ENCODE data around the gene DLGAP4. TPM values are rescaled to one million over a fixed set of nuclear protein-coding genes. Genes with fewer than 3 reads are reported as not detected.
A peak's percentile ranks its signal among the peaks of the same experiment; 100 is the strongest.
"Not testable (repeated sequence)": the region's sequence is repeated elsewhere in the genome, so short reads cannot be mapped to it uniquely, and the experiment has no call there.

The DLGAP4 gene
- total RNA-seq, 1 donor from 2014 or later = 20.6 TPM

DNA sequence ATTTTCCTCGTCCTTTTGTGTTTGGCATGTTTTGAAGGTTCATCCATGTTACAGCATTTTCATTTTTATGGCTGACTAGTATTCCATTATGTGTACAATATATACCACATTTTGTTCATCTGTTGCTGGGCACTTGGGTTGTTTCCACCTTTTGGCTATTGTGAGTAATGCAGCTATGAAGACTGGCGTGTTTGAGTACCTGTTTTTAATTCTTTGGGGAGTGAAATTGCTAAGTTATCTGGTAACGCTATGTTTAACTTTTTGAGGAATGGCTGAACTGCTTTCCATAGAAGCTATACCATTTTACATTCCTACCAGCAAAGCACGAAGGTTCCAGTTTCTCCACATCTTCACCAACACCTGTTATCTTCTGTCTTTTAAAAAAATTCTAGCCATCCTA, 198.2 kb downstream of the DLGAP4 start:
- no peak for DNase-seq

DNA sequence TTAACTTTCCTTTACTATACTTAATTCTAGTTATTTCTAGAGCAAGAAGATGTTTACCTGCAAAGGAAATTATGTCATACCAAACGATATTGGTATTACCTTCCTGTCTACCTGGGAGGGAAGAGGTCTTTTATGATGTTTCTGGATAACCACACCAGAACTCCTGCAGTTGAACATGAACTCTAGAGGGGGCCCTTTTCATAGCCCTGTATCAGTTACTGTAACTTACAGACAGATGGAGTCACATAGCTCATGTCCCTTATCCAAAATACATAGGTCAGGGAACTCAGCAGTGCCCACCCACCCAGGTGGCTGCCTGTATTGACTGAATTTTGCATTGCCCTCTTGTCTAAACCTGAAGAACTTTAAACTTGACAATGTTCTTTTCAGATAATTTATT, 200.1 kb downstream of the DLGAP4 start:
- no peak for DNase-seq

DNA sequence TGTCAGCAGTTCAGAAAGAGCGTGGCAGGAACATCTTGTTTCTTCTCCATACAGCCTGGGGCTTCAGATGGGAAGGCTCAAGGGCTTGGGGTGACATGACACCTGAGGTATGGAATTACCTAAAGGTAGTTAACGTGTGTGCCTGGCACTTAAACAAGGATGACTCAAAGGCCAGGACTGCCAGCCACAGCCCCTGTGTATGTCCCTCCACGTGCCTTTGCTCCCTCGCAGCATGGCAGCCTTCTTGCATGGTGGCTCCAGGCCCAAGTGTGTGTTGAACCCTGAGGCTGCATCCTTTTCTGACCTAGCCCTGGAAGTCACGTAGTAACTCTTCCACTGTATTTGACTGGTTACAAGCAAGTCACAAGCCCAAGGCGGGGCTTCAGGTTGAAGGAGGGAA, 201.6 kb downstream of the DLGAP4 start:
- no peak for DNase-seq

DNA sequence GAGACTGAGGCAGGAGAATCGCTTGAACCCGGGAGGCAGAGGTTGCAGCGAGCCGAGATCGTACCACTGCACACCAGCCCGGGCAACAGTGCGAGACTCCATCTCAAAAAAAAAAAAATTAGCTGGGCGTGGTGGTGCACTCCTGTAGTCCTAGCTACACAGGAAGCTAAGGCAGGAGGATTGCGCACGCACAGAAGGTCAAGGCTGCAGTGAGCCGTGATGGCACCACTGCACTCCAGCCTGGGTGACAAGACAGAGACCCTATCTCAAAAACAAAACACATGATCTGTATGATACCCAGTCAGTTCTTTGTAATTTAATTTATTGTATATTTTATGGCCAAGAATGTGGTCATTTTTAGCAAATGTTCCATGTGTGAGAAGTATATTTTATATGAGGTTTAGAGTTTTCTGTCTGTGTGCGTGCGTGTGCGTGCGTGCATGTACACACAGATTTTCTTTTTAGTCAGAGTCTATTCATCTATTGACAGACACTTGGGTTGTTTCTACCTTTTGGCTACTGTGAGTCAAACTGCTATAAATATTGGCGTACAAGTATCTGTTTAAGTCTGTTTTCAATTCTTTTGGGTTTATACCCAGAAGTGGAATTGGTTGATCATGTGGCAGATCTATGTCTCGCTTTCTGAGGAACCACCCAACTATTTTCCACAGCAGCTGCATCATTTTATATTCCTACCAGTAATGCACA, 213.0 kb downstream of the DLGAP4 start:
- DNase-seq = no peak

DNA sequence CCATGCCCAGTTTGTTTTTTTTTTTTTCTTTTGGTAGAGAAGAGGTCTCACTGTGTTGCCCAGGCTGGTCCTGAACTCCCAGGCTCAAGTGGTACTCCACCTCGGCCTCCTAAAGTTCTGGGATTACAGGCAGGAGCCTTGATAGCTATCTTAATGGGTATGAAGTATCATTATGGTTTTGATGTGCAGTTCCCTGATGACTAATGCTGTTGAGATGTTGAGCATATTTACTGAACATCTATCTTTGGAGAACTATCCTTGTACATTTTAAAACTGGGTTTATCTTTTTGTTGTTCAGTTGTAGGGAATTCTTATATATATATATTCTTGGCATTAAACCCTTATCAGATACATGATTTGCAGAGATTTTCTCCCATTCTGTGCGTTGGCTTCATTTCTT, 213.8 kb downstream of the DLGAP4 start:
- no peak for DNase-seq

DNA sequence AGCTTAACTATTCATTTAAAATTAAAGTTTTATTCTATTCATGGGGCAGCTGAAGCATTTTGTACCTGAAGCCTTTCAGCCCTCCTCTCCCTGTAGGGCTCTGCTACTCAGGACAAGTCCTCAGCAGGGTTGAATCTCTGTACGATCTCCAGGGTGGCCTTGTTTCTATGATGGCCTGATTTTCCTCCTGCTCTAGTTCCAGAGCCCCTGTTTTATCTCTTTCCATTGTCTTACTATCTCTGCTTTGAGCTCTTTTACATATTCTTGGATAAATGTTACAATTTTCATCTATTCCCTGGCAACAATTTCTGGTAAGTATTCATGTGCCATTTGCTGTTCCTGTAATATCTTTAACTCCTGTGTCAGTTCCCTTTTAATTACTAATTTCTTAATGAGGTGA, 215.4 kb downstream of the DLGAP4 start:
- DNase-seq = no peak

DNA sequence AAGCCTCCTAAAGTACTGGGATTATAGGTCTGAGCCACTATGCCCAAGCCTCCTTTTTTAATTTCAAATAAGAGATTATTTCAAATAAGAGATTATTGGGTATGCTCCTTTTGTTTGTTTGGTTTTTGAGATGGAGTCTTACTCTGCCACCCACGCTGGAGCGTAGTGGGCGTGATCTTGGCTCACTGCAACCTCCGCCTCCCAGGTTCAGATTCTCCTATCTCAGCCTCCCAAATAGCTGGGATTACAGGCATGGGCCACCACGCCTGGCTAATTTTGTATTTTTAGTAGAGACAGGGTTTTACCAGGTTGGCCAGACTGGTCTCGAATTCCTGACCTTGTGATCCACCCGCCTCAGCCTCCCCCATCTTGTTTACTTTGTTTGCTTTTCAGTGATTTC, 216.3 kb downstream of the DLGAP4 start:
- DNase-seq = not testable (repeated sequence)

DNA sequence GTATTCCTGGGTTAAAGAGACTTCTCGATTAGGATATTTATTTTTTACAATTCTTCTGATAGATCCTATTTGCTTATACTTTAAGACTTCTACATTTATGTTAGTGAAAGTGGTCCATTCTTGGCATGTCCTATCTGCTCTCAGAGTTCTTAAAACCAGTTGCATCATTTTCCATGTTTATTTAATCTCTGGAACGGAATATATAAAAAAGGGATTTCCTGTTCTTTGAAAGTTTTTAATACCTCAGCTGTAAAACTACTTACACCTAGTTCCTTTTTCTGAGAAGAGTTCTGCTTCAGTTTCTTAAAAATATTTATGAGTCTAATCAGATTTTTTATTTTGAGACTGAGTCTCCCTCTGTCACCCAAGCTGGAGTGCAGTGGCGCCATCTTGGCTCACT, 217.2 kb downstream of the DLGAP4 start:
- no peak for DNase-seq

DNA sequence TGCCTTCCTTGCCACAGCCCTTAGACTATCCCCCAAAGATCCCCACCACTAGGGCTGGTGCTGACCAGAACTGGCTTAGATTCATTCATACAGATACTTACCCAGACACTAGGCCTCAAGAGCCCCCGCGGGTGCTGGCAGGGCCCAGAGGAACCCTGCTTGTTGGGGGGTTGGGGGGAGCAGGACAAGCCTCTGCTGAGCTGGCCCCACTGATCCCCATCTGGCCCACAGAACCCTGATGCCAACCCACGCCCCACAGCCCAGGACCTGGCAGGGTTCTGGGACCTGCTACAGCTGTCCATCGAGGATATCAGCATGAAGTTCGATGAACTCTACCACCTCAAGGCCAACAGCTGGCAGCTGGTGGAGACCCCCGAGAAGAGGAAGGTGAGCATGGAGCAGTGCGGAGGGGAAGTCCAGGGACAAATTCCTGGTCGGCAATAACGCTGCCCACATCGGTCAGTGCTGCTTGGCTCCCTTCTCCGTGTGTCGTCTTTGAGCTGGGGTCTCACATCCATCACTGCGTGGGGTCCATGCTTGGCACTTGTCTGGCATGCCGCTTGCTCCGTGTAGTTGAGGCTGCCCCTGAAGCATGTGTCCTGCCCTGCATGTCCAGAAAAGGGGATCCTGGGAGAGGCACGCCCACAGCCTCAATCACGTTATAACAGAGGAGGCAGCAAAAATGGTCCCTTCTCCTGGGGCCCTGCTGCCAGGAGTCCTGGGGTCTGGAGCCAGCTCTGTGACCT, 219.7 kb downstream of the DLGAP4 start:
- DNase-seq = no peak

DNA sequence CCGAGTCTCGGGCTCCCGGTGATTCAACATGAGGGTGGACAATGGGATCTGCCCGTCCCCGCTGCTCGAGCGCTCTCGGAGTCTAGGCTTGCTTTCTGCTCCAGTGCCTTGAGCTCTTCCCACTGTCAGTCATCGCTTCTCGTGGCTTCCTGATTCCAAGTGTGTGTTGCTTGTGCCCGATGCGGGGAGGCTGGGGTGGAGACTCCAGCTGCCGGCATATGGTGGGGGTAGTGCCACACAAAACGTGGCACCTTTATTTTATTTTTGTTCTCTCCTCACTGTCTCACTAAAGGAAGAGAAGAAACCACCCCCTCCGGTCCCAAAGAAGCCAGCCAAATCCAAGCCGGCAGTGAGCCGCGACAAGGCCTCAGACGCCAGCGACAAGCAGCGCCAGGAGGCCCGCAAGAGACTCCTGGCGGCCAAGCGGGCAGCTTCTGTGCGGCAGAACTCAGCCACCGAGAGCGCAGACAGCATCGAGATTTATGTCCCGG, 220.4 kb downstream of the DLGAP4 start:
- no peak for DNase-seq

DNA sequence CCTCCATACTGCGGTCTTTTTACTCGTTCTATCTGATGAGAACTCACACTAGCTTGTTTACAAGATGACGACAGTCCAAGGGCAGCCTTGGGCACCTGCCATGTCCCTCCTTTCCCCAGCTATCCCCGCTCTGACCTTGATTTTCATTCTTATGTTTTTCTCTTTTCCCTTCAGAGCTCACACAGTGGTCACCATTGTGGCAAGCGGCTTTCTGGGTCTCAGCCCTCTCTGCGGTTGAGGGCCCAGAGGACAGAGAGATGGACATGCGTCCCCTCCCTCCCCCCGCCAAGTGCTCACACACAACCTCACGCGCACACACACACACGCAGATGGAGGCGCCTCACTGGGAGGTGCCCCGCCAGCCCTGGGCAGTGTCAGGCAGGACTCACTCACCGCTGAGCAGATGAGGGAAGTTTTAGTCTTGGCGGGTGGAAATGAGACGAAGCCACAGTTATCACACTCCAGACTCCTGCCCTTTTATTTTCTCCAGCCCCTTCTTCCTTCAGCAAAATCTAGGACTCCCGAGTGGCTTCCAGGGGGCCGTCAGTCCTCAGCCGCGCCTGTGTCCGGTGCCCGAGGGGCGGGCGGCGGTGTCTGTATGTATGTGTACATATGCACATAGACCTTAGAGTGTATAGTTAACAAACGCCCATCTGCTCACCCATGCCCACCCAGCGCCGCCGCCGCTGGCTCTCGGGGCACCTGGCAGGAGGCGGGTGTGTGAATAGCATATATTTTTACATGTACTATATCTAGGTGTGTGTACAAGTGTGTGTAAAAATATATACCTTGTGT, 221.4 kb downstream of the DLGAP4 start:
- no peak for DNase-seq

DNA sequence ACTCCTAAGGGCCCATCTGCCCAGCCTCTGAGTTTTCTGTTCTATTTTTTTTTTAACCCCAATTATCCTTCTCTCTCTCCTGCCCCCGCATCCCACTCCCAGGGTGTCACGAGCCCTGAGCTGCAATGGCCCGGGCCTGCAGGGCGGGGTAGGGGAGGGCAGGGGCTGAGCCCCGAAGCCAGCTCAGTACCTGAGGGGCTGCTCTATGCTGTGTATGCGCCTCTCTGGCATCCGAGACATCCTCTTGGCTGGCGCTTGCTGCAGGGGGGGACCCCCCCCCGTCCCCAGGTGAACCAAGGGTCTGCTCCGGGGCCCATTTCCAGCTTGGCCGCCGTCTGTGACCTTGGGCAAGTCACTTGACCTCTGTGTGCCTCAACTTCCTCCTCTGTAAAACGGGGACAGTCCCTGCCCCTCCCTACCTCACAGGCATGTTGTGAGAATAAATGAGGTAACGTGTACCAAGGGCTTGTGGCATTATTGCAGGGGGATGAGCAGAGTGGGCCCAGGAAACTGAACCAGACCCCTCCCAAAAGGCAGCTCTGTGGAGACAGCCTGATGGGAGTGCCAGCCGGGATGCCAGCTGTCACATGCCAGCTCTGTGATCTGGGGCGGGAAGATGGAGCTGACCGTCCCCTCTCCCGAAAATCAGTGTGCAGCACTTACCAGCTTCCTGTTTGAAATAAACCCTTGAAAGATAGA, 222.2 kb downstream of the DLGAP4 start:
- no peak for DNase-seq

DNA sequence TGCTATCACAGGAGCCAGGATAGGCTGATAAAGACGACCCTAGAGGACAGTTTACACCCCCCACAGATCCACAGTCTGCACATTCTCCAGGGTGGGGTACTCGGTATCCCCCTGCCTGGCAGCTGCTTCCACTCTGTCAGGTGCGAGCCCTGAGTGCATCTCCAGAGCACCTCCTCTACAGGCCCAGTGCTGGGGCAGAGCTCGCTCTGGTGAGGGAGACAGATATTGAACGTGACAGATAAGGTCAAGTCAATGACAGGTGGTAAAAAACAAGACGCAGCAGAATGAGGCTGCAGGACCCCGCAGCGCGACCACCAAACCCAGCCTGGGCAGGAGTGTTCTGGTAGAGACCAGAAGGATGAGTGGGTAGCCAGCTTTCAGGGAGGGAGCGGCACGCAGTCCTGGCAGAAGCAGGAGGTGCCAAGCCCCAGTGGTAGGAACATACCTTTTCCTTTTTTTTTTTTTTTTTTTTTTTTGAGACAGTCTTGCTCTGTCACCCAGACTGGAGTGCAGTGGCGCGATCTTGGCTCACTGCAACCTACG, 222.8 kb downstream of the DLGAP4 start:
- no peak for DNase-seq

DNA sequence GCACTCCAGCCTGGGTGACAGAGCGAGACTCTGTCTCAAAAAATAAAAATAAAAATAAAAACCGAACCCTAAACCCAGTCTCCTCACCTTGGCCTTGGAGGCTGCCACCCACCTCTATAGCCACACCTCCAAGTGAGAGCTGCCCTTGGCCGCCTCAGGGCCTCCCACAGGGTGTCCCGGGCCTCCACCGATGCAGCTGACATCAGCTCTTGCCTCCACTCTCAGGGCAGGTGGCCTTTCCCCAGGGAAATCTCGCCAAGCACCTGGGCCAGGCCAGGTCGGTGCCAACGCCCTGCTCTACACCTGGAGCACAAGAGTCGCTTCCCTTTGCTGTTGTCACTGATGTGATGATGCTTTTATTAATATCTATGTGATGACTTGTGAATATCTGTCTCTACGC, 226.2 kb downstream of the DLGAP4 start:
- no peak for DNase-seq

DNA sequence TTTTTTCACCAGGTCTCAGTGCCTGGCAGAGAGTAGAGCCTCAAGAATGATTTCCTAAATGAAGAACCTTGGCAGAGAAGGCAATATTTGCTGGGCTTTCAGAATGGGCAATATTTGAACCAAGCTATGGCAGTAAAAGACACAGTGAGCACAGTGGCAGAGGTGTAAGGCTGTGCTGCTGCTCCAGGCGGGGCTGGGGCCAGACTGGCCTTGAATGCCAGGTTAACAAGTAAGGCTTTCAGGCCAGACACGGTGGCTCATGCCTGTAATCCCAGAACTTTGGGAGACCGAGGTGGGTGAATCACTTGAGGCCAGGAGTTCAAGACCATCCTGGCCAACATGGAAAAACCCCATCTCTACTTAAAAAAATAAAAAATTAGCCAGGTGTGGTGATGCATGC, 226.7 kb downstream of the DLGAP4 start:
- no peak for DNase-seq

DNA sequence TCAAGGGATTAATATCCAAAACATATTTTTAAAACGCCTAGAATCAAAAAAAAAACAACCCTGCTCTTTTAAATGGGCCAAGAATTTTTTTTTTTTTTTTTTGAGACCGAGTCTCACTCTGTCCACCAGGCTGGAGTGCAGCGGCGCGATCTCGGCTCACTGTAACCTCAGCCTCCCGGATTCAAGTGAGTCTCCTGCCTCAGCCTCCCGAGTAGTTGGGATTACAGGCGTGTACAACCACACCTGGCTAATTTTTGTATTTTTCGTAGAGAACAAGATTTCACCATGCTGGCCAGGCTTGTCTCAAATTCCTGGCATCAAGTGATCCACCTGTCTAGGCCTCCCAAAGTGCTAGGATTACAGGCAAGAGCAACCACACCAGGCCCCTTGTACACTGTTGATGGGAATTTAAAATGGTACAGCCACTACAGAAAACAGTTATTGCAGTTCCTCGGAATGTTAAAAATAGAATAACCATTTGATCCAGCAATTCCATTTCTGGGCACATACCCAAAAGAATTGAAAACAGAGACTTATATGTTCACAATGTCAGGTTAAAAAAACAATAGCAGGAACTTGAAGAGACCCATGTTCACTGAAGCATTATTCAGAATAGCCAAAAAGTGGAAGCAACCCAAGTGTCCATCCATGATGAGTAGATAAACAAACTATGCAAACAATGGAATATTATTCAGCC, 232.0 kb downstream of the DLGAP4 start:
- peak; percentile 51 for DNase-seq

DNA sequence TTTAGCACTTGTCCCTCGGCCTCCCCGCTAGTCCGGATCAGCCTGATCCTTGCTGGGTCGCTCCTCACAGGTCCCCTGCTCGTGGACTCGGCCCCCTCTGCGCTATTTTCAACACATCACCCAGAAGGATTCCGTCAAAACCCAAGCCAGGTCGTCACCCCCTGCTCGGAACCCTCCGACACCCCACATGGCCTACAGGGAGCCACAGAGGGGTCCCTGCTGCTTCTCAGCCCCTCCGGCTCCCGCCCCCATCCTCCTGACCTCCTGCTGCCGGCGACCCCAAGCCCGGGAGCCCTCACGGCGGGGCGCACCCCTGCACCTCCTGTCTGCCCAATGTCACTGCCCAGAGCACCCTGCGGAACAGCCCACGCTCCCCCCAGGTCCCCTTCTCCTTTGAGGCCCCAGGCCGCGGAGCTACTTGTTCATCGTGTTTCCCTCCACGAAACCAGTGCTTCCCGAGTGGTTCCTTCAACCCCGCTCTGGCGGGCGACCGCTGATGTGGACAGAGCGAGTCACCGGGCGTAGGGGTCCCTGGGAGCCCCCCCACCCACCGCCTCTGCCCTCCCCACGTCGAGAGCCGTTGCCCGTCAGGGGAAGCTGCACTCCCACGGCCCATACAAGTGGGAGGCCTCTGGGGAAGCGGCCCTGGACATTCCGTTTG, 234.5 kb downstream of the DLGAP4 start:
- no peak for DNase-seq

DNA sequence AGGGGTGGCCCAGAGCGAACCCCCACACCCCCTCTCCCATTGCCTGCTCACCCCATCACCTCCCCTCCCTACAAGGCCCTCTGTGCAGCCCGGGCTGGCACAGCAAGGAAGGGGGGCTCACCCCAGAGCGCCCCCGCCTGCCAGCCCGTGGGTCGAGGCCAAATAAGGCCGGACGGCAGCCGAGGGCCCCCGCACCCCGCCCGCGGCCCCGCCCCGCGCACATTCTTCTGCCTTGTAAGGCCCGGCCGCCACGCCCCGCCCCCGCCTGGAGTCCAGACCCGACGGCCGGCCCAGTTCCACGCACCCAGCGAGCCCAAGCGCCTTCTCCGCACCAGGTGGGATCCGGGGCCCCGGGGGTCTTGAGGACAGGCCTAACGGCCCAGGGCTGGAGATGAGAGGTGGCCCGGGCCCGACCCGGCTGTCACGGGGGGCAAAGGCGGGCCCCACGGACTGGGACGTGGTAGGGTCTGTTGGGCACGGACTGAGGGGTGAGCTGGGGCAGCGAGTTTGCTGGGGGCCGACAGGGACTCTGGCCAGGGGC, 235.2 kb downstream of the DLGAP4 start, which contains the start of gene MYL9:
Gene MYL9, plus strand, starts transcription at position 293 of the 541 bp plus-strand sequence. CDS start 3,366 bp downstream, outside the sequence.
- peak; percentile 86 for DNase-seq

DNA sequence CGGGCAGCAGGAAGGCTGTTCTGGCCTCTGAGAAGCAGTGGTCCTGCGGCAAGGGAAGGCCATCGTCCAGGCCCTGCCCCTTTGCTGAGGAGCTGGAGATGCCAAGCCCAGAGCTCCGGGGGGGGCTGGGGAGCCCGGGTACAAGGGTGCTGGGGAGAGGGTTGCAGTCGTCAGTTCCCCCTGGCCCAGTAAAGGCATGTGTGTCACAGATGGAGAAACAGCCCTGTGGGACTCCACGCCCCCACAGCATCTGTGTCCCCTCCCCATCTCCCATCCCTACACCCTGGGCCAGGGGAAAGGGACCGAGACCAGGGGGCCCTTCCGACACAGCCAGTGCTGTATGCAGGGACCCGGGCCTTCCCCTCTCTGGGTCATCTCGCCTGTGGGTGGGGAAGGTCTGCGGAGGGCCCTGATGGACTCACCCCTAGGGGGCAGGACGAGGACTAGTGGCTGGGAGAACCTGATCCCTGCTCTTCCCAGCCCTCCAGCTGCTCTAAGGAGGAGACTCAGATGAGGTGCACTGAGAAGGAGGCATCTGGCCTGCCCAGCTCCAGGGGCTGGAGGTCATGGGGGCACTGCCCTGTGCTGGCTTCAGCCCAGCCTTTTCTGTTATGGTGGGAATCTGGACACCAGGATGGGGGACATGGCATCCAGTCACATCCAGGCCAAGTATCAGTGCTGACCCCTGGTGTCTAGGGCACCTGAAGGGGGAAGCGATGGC, 235.8 kb downstream of the DLGAP4 start:
- DNase-seq = peak; percentile 66
